Hematopoietic multipotent progenitor cell (in vitro differentiated cells): ENCODE results near the gene LSM2. TPM values are rescaled to one million over a fixed set of nuclear protein-coding genes. Genes with fewer than 3 reads are reported as not detected.
"Not testable (repeated sequence)": the region's sequence is repeated elsewhere in the genome, so short reads cannot be mapped to it uniquely, and the experiment has no call there.

ENCODE experiments used
- DNase-seq, 3 donors: peaks; one replicate each; pipeline ENCODE4 v3.0.0-alpha.2; 2011 to 2015; ENCODE audit warnings: low read depth in 2 of 3, low spot score in 2 of 3
- total RNA-seq: library from RNA; depleted of rRNA; stranded (reverse); fragments of >200 nt; gene quantifications from one replicate; pipeline ENCODE4 v1.2.3, GENCODE V29; 2012

The LSM2 gene
- total RNA-seq, 1 donor: 70.6 TPM

DNA sequence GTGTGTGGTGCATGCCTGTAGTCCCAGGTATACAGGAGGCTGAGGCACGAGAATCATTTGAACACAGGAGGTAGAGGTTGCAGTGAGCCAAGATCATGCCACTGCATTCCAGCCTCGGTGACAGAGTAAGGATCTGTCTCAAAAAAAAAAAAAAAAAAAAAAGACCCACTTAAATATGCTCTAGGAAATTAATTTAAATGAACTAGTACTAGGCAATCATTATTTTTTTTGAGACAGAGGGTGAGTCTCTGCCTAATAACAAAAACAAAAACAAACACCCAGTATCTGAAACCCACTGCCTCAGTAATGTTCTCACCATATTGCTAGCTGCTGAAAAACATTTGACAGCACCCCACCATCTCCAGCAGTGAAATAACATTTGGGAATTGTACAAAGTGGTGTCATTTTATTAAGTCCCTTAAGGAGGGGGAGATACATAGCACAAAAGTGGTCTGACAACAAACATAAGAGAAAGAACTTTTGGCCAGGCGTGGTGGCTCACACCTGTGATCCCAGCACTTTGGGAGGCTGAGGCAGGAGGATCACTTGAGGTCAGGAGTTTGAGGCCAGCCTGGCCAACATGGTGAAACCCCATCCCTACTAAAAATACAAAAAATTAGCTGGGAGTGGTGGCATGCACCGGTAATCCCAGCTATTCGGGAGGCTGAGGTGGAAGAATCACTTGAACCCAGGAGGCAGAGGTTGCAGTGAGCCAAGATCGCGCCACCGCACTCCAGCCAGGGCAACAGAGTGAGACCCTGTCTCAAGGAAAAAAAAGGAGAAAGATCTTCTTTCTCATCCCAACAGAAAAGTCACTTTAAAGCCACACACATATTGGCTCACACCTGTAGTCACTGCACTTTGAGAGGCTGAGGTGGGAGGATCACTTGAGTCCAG, 5.5 kb downstream of the LSM2 start:
- DNase-seq: not testable (repeated sequence)

DNA sequence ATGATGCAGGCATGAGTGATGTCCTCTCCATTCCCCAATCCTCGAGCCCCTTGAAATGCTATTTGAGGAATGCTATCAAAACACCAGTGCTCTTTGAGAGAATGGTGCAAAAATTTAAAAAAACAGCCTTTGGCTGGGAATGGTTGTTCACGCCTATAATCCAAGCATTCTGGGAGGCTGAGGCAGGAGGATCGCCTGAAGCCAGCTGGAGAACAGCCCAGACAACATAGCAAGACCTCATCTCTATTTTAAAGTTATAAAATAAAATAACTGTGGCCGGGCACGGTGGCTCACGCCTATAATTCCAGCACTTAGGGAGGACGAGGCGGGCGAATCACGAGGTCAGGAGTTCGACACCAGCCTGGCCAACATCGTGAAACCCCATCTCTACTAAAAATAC, 7.0 kb downstream of the LSM2 start:
- DNase-seq: no peak

DNA sequence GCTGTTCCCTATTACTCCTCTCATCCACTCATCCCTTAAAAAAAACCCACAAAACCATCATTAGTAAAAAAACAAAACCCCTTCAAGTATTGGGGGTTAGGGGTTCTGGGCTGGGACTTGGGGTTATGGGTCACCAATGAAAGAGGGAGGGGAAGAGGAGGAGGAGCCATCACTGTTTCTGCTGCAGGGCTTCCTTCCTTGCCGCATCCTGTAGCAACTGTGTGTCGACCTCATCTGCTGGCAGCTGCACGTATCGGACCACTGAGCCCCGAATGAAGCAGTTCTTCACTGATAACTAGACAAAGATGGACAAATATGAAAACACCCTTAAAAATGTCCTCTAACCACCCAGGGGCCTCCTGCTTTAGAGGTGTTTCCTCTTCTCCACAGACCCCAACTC, 9.2 kb downstream of the LSM2 start:
- peak in 1 of 3 donors; percentile 48 for DNase-seq

DNA sequence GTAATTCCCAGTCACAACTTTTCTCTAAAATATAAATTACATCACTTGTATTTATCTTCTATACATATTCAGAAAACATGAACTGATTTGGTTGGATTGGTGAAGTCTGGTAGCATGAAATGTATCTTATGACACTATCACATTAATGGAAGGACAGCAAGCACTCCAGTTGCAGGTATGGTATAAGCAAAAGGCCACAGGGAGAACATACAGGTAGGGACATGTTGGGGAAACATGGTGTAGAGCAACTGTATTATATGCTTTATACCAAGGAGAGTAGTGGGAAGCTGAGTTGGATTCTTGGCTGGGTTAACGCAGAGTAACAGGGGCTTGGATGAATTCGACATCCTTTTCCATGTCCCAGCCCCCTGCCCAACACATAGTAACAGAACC, 9.8 kb downstream of the LSM2 start:
- DNase-seq: no peak

DNA sequence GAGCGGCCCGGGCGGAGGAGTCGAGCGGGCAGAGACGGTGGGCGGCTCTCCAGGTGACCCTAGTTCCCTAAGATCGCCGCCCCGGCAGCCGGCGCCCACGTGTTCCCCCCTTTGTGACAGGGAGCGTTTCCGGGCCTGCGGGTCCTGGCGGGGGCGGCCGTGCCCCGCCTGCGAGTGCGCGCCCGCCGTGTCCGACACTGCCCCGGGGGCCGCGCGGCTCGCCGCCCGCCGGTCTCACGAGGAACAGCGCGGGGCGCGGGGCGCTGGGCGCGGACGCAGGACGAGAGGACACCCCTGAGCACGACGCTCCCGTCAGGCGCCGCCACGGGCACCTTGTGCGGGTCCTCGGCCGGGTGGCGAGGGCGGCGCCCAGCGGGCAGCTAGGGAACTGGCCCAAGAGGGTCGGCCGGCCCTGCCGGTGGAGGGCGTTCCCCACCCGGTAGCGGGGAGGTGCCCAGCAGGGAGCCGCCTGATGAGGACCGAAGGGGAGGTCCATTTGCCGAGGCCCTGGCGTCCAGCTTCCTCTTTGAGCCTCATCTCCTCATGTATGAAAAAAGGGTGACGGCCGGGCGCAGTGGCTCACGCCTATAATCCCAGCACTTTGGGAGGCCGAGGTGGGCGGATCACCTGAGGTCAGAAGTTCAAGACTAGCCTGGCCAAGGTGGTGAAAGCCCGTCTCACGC, 11.0 kb downstream of the LSM2 start, which contains the start of gene VARS1:
TSS of gene VARS1 (minus strand) at position 137 of the 683 bp plus-strand sequence. CDS start 535 bp downstream, outside the sequence.
- peak; percentile 90 to 93 (median 92) for DNase-seq

DNA sequence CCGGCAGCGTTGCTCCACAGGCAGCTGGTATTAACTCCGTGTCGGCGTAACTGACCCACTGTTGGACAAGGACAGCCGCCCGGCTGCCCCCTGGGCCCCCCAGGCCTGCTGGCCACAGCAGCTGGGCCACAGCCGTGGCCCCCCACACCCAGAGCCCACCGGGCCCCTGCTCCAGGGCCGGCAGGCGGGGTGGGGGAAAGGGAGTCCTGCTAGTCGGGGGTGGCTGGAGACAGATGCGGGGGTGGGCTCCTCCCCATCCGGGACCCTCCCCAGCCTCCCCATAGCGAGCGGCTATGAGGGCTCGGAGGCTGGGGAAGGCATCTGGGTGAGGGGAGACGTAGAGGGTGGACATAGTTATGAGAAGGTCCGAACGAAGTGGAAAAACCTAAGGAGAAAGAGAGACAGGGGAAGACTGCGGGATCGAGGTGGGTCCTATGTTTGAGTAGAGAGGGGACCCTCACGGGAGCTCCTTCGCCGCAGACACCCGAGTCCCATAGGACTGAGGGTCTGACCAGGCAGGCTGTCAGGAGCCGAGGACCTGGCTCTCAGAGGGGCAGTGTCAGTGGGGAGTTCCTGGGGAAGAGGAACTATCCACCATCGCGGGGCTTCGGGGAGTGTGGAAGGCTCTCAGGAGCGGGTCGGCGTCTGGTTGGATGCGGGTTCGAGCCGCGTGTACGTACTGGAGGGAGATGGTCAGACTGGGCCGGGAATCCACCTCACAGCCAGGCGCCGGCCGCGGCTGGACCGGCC, 11.7 kb downstream of the LSM2 start:
- no peak for DNase-seq

DNA sequence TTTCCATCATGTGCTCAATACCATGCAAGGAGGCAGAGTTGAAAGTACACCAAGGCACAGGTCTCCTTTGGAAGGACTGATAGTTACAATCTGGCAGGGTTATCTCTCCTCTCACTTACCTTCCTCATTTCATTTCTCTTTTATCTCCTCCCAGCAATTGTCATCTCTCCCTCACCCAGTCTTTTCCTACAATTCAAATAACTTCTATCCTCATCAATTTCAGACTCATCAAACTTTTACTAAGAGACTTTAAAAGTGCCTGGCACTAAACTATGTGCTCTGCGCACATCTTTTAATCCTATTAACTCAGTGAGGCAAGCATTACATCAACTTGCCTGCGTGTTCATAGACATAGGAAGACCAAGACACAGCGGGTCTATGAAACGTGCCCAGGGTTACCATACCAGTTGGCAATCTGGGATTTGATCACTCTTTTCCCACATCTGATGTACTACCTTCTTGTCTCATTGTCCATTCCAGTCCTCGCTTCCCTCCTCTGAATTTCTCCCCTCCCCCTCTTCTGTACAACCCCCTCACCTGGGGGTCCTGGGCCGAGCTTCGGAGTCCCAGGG, 12.4 kb downstream of the LSM2 start:
- no peak for DNase-seq

DNA sequence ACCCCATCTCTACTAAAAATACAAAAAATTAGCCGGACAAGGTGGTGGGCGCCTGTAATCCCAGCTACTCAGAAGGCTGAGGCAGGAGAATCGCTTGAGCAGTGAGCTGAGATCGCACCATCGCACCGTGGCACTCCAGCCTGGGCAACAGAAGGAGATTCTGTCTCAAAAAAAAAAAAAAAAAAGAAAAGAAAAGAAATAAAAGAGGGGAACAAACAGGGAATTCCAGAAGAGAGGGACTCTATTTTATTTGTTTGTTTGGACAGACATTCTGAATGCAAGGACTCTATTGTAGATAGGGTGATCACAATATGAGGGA, 12.9 kb downstream of the LSM2 start:
- DNase-seq: not testable (repeated sequence)

DNA sequence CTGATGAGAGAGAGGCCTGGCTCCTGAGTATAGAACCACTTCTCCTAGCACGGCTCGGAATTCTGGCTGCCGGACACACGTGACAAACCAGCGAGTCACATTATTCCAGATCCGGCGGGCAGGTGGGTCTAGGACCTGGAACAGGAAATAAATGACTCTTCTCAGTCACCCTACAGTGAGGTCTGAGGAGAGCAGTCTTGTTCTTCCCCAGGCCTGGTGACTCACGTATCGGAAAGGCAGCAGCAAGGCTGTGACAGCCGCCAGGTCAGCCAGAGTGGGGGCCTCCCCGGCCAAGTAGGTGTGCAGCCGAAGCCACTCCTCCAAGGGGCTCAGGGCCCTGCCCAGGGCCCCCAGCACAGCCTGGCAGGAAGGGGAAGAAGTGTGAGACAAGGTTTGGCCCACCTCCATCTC, 14.0 kb downstream of the LSM2 start:
- peak in 2 of 3 donors; percentile 71 to 83 for DNase-seq

DNA sequence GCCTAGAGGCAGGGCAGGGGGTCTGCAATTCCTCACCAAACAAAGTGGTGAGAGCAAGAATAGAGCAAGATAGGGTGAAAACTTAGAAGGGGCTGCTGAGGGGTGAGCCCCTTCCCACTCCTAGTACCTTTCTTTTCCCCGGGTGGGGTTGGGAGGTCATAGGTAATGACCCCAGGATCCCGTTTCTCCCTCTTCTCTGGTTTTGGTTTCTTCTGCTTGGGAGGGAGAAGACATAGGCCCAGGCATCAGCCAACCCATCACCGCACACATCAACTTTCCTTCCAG, 14.7 kb downstream of the LSM2 start:
- DNase-seq: no peak

DNA sequence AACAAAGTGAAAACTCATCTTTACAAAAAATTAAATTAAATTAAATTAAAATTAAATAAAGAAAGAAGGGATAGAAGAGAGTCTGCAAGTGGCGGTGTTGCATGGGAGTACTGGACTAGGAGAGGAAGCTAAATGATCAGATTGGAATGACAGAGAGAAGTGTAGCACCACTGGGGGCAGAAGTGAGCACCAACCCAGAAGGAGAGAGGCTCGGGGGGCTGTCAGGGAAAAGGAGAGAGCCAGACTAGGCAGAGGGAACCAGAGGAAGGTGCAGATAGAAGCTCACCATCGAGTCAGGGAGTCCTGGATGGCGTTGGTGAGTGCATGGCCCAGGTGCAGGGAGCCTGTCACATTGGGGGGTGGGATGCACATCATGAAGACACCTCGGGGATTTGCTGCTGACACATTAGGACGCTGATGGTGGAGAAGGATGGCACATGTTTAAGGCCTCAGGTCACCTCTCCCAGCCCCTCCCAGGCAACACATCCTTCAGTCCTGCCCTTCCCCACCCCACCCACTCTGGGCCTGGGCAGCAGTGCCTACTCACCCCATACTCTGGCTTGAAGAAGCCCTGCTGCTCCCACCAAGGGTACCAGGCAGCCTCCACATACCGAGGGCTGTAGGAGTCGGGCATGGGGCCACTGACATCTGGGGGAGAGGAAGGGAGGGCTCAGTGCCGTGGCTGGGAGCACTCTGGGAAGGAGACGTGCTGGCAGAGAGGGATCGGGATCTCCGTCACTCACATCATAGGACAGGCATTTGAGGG, 15.3 kb downstream of the LSM2 start:
- DNase-seq: peak in 2 of 3 donors; percentile 50 to 70

DNA sequence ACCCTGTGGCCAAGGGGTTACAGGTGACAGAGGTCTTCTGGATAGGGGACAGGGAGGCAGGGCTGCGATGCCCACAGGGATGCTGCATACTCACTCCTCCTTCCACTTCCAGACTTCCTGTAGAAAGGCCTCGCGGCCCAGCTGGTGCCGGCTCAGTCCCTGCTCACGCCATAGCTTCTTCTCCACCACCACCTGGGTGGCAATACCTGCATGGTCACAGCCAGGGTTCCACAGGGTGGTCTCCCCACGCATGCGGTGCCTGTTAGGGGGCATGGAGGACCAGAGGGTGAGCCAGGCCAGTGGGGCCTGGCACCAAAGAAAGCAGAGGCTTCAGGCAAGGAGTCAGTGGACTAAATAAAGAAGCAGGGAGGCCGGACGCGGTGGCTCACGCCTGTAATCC, 21.3 kb downstream of the LSM2 start:
- DNase-seq: no peak

DNA sequence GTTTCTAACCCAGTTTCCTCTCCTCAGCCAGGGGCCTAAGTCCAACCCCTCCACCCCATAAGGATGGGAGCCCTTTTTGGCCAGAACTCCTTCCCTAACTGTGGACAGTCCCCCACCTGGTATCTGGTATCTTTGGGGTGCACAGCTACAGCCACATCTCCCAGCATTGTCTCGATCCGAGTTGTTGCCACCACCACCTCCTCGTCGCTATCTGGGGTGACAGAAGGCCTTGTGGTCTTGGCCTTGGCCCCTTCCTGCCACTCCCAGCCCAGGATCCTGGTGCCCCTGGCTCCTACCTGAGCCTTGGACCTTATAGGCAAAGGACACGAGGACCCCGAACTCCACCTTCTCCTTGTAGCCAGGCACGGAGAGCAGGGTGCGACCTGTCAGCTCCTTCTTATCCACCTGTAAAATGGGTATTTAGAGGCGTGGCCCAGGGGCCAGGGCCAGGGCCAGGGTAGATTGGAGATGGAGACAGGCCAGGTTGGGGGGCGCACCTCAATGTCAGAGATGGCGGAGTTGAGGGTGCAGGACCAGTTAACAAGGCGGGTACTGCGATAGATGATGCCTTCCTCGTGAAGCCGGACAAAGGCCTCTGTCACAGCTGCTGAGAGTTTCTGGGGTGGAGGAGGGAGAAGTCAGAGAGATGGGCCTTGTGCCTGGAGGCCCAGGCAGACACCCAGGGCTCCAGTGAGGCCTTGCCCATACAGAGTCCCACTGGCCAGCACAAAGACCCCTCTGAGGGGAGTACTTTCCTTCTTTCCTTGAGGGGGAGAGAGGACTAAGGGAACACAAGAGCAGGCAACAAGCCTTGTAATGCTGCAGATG, 22.5 kb downstream of the LSM2 start:
- no peak for DNase-seq

DNA sequence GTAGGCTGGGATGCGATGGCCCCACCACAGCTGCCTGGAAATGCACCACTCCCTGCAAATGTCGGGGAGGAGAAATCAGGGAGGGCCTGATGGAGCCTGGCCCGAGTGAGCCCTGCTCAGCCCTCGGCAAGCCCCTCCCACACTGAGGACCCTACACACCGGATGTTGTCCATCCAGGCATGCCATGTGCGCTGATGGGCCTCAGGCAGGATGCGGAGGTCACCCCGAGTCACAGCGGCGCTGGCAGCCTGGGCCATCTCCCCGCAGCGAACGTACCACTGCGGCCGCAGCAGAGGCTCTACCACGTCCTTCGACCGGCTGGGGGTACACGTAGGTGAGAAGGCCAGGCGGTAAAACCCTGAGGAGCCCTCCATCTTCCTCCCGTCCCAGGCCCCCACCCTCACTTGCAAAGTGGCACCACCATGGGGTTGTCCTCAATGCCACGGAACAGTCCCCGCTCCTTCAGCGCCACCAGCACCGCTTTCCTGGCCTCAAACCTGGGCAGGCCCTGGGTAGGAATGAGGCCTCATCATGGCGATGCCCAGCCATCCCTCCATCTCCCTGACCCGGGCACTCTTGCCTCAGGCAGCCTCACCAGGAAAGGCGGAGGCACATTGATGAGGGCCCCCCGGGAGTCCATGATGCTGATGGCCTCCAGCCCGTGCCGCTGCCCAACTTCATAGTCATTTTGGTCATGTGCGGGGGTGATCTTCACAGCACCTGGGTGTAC, 24.5 kb downstream of the LSM2 start:
- no peak for DNase-seq

DNA sequence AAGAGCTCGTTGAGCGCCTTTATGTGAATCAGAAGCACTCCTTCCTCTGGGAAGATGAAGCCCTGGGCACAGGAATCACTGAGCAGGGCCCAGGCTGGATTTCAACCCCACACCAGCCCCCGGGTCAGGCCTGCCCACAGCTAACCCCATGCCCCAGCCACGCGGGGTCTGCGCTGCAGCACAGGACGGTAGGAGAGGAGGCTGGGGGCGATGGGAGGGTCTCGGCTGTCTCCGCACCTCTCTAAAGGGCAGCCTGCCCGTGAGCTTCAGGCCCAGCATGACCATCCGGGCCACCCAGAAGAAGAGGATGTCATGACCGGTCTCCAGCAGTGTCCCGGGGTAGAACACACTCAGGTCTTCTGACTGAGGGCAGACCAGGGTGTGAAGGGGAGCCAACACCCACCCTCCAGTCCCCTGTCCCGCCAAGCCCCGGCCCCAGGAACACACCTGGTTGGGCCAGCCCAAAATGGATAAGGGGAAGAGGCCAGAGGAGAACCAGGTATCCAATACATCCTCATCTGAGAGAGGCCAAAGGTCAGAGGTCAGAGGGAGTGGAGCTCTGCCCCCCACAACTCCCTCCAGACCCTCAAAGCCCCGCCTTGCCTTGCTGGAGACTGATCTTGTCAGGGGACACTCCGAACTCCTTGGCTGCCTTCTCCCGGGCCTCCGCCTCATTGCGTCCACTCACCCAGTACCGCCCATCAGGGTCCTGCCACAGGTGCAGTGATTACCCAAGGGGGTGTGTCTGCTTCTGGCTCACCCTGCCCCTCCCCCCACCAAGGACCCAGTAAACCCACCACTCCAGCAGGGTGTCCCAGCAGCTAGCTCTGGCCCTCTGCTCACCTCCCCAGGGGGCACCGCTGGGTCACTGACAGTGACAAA, 25.3 kb downstream of the LSM2 start:
- DNase-seq: no peak

DNA sequence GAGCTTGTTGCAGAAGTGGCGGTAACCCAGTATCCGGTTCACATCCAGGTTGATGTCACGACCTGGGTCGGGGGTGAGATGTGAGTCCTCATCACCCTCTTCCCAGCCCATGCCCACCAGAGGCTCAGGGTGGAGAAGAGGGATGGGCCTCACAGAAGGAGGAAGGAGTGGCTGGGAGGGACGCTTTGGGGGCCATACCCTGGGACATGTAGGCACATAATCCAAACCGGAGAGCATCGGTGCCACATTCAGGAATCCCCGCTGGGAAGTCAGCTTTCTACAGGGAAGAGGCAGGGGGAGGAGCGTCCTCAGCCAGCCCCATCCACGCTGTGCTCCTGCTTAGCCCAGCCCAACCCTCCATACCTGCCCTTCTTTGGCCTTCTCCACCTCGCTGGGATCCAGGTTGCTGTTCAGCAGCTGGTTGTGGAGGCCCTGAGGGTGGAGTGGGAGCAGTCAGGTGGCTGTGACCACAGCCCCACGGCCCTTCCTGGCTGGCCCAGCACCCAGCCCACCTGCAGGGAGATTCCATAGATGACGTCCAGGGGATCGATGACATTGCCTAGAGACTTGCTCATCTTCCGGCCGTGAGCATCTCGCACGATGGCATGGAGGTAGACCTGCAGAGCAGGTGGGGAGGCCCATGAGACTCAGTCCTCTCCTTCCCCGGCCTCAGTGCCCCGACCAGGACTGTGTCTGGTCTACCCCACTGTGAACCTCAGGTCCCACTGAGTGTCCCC, 26.1 kb downstream of the LSM2 start:
- no peak for DNase-seq

DNA sequence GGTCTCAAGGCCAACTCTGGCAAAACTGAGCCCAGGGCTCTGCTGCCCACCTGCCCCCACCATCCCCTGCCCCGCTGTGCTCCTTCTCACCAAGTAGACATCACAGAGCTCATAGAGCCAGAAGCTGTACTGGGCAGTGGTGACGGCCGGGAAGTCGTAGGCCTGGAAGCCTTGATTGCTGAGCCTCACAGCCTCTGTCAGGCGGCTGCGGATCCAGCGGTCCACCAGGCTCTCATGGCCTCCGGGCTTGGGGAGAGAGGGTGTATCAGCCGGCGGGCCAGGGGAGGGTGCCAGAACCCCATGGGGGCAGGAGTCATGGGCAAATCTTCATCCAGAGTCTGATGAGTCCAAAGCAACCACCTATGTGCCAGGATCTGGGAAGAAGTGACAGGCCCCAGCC, 26.9 kb downstream of the LSM2 start:
- no peak for DNase-seq
